SK-N-SH (cell line): Measurements from ENCODE around the gene SCGB3A1. TPM values are rescaled to one million over a fixed set of nuclear protein-coding genes. Genes with fewer than 3 reads are reported as not detected.

Experiments
- CTCF ChIA-PET: fragments of 300-600, 350-600 bp; formaldehyde crosslinking; extraction: SDS; loops from one replicate; lab custom pipeline; 2021; lab: Yijun Ruan, JAX
- POLR2A ChIA-PET: fragments of 350-600 bp; sonication (Branson Sonifier 250); formaldehyde crosslinking; extraction: SDS; loops from one replicate; lab custom pipeline; 2020; ENCODE audit warnings: antibody characterized with exemption, inconsistent platforms; lab: Yijun Ruan, JAX
- DNase-seq: peaks from one replicate; pipeline ENCODE4 v3.0.0; 2012
- H2AFZ ChIP-seq: fragments of 200-600 bp; sonication (generic); 2 replicates; pipeline ENCODE4 v1.8.1; 2016; ENCODE audit warnings: antibody characterized with exemption, mild to moderate bottlenecking, low read depth
- H3F3A ChIP-seq: fragments of 200-600 bp; sonication (generic); replicated peaks from 2 replicates; pipeline ENCODE3; 2016; ENCODE audit warnings: antibody characterized with exemption, mild to moderate bottlenecking; ENCODE audit not compliant: insufficient read depth
- H3K27ac ChIP-seq, 2 experiments: fragments of 200-500 bp in 1 of 2; fragments of 200-600 bp in 1 of 2; sonication (Bioruptor generic) in 1 of 2; sonication (generic), shearing (Covaris generic) in 1 of 2; 2 replicates each; pipeline versions ENCODE4 v1.5.1 to v1.6.1; 2014 to 2016; ENCODE audit warnings: low read depth in 2 of 2, inconsistent platforms in 1 of 2, low read length in 1 of 2, mild to moderate bottlenecking in 1 of 2, mixed read lengths in 1 of 2
- H3K27me3 ChIP-seq: fragments of 200-600 bp; sonication (generic), shearing (Covaris generic); 2 replicates; pipeline ENCODE4 v1.6.1; 2016; ENCODE audit warnings: mixed run types; ENCODE audit not compliant: insufficient read depth
- H3K36me3 ChIP-seq, 2 experiments: fragments of 200-500 bp in 1 of 2; fragments of 200-600 bp in 1 of 2; sonication (Bioruptor generic) in 1 of 2; sonication (generic) in 1 of 2; replicated peaks in 1 of 2; 2 replicates each; pipeline versions ENCODE3 to v1.5.1; 2014 to 2016; ENCODE audit warnings: low read length in 1 of 2, mild to moderate bottlenecking in 1 of 2; ENCODE audit not compliant: insufficient read depth in 2 of 2, control insufficient read depth in 1 of 2
- H3K4me1 ChIP-seq, 2 experiments: fragments of 200-500 bp in 1 of 2; fragments of 200-600 bp in 1 of 2; sonication (Bioruptor generic) in 1 of 2; sonication (generic), shearing (Covaris generic) in 1 of 2; 2 replicates each; pipeline versions ENCODE4 v1.5.1 to v1.6.1; 2014 to 2016; ENCODE audit warnings: low read depth in 1 of 2, low read length in 1 of 2, mixed run types in 1 of 2; ENCODE audit not compliant: insufficient read depth in 2 of 2, control insufficient read depth in 1 of 2
- H3K4me2 ChIP-seq: fragments of 200-600 bp; sonication (generic), shearing (Covaris generic); 2 replicates; pipeline ENCODE4 v1.6.1; 2017; ENCODE audit warnings: mixed run types
- H3K4me3 ChIP-seq, 2 experiments: fragments of 200-500 bp in 1 of 2; fragments of 200-600 bp in 1 of 2; sonication (Bioruptor generic) in 1 of 2; sonication (generic), shearing (Covaris generic) in 1 of 2; 2 replicates each; pipeline versions ENCODE4 v1.5.1 to v1.8.1; 2014 to 2016; ENCODE audit warnings: low read depth in 2 of 2, inconsistent platforms in 1 of 2, low read length in 1 of 2, mild to moderate bottlenecking in 1 of 2, mixed read lengths in 1 of 2, moderate library complexity in 1 of 2
- H3K79me2 ChIP-seq: fragments of 200-600 bp; sonication (generic); 2 replicates; pipeline ENCODE4 v1.8.1; 2017; ENCODE audit warnings: mild to moderate bottlenecking; ENCODE audit not compliant: insufficient read depth
- H3K9ac ChIP-seq: fragments of 200-600 bp; sonication (generic); 2 replicates; pipeline ENCODE4 v1.6.1; 2017; ENCODE audit warnings: mixed run types
- H3K9me2 ChIP-seq: fragments of 200-600 bp; sonication (generic); 2 replicates; pipeline ENCODE4 v1.6.1; 2017; ENCODE audit warnings: mixed run types
- H3K9me3 ChIP-seq: fragments of 200-600 bp; sonication (generic); 2 replicates; pipeline ENCODE4 v1.6.1; 2017; ENCODE audit warnings: mixed run types, mild to moderate bottlenecking, moderate library complexity
- H4K20me1 ChIP-seq: fragments of 200-600 bp; sonication (generic); 2 replicates; pipeline ENCODE4 v1.6.1; 2017; ENCODE audit warnings: mild to moderate bottlenecking, mixed run types; ENCODE audit not compliant: insufficient read depth
- ELF1 ChIP-seq: IDR thresholded peaks from 2 replicates; pipeline ENCODE4 v1.4.0; 2012
- EP300 ChIP-seq, 2 experiments: IDR thresholded peaks; 2 replicates each; pipeline versions ENCODE4 v1.4.0 to v1.6.1; 2012; ENCODE audit warnings: borderline replicate concordance in 1 of 2, low read depth in 1 of 2, low read length in 1 of 2
- FOXM1 ChIP-seq: IDR thresholded peaks from 2 replicates; pipeline ENCODE4 v1.4.0; 2012; ENCODE audit warnings: low read depth, mild to moderate bottlenecking
- GABPA ChIP-seq: IDR thresholded peaks from 2 replicates; pipeline ENCODE4 v1.4.0; 2012; ENCODE audit warnings: low read depth, mild to moderate bottlenecking
- MEF2A ChIP-seq: IDR thresholded peaks from 2 replicates; pipeline ENCODE4 v1.4.0; 2012; ENCODE audit warnings: low read depth, borderline replicate concordance
- NFIC ChIP-seq: IDR thresholded peaks from 2 replicates; pipeline ENCODE4 v1.4.0; 2012; ENCODE audit warnings: borderline replicate concordance
- RAD21 ChIP-seq: IDR thresholded peaks from 2 replicates; pipeline ENCODE4 v1.6.1; 2012; ENCODE audit warnings: mild to moderate bottlenecking, low read length
- RCOR1 ChIP-seq: fragments of 150-350 bp; IDR thresholded peaks from 2 replicates; pipeline ENCODE4 v1.6.1; 2017; ENCODE audit warnings: antibody characterized with exemption, low read length
- RFX5 ChIP-seq: IDR thresholded peaks from 2 replicates; pipeline ENCODE4 v1.6.1; 2012; ENCODE audit warnings: mild to moderate bottlenecking, improper control_type of control experiment, low read length
- RXRA ChIP-seq: IDR thresholded peaks from 2 replicates; pipeline ENCODE4 v1.4.0; 2012; ENCODE audit warnings: low read depth, mild to moderate bottlenecking, borderline replicate concordance
- SMC3 ChIP-seq: IDR thresholded peaks from 2 replicates; pipeline ENCODE4 v1.6.1; 2012; ENCODE audit warnings: low read depth, low read length, improper control_type of control experiment
- TAF1 ChIP-seq: IDR thresholded peaks from 2 replicates; pipeline ENCODE4 v1.6.1; 2012; ENCODE audit warnings: low read depth, mild to moderate bottlenecking, low read length, moderate library complexity, borderline replicate concordance
- WGBS: methylation state at CpG from one replicate; pipeline ENCODE4 v1.1.6; 2017; ENCODE audit warnings: low lambda C conversion rate; 5-methylcytosine and 5-hydroxymethylcytosine counted together
- polyA plus RNA-seq, 3 experiments: library from polyadenylated mRNA; depleted of rRNA; stranded (reverse); fragments of >200 nt; gene quantifications; 2 replicates each; pipeline ENCODE4 v1.2.3, GENCODE V29; 2012
- TF ChIP-seq, protein P1 (sequence below): fragments of 200-600 bp; sonication (generic); IDR thresholded peaks from 2 replicates; pipeline ENCODE4 v1.6.1; 2017; ENCODE audit warnings: antibody characterized with exemption, mild to moderate bottlenecking, moderate library complexity
- TF ChIP-seq, protein P2 (sequence below): fragments of 150-350 bp; IDR thresholded peaks from 2 replicates; pipeline ENCODE4 v1.6.1; 2016; ENCODE audit warnings: mild to moderate bottlenecking, low read depth, low read length
- TF ChIP-seq, protein P3 (sequence below): IDR thresholded peaks from 2 replicates; pipeline ENCODE4 v1.4.0; 2012; ENCODE audit warnings: low read depth

Gene SCGB3A1
- polyA plus RNA-seq, 1 of the 3 experiments (the other 2 are of a cell fraction), result not detected

DNA sequence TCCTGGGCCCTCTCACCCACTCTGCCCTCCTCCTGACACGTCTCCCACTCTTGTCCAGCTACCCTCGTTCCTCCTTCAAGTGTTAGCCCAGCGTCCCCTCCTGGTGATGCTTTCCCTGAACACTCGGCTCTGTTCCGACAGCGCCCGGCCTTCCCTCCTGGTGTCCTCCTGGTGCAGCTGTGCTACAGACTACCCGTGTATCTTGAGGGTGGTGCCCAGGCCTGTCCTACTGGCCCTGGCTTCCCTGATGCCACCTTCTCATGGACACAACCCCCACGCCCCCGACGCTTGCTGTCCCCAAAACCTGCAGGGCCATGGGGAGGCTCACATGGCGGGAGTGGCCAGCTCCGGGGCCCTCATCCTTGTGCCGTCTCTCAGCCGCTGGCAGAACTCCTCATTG is 21.4 kb upstream of the SCGB3A1 start:
- Histone ChIP-seq H3K36me3 (no peaks in the 10 kb centered on the region), H3K4me3 (no peak overlapping the region), H3K4me1 (no peaks in the 10 kb centered on the region), H3K9ac (no peak overlapping the region), H3K79me2 (no peaks in the 10 kb centered on the region), H3K9me3 (no peaks in the 10 kb centered on the region), H3K27me3 (no peaks in the 10 kb centered on the region; the same call in 1 of the 2 replicates), H3K27ac (no peak overlapping the region), H3K9me2 (no peaks in the 10 kb centered on the region), H4K20me1 (no peaks in the 10 kb centered on the region), H3F3A (no peaks in the 10 kb centered on the region), H3K4me2 (no peak overlapping the region), H2AFZ (no peak overlapping the region)
- DNase-seq, result no peak
- ChIA-PET CTCF (interaction anchor here (1.8 kb wide), 1 partner anchor 13 kb away, joined by 4 read pairs; no protein-coding TSS in a partner anchor), POLR2A (no interaction called here)
- no peak for TF ChIP-seq RFX5
- TF ChIP-seq EP300 (IDR thresholded peaks at IDR 0.05; ENCODE audit: borderline replicate concordance in 1 of 2, low read depth in 1 of 2, low read length in 1 of 2), result no peak
- no peak for TF ChIP-seq RXRA
- TF ChIP-seq TAF1, result no peak
- TF ChIP-seq, protein P1, sequence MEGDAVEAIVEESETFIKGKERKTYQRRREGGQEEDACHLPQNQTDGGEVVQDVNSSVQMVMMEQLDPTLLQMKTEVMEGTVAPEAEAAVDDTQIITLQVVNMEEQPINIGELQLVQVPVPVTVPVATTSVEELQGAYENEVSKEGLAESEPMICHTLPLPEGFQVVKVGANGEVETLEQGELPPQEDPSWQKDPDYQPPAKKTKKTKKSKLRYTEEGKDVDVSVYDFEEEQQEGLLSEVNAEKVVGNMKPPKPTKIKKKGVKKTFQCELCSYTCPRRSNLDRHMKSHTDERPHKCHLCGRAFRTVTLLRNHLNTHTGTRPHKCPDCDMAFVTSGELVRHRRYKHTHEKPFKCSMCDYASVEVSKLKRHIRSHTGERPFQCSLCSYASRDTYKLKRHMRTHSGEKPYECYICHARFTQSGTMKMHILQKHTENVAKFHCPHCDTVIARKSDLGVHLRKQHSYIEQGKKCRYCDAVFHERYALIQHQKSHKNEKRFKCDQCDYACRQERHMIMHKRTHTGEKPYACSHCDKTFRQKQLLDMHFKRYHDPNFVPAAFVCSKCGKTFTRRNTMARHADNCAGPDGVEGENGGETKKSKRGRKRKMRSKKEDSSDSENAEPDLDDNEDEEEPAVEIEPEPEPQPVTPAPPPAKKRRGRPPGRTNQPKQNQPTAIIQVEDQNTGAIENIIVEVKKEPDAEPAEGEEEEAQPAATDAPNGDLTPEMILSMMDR, result no peak
- TF ChIP-seq NFIC, result no peak
- TF ChIP-seq, protein P2, sequence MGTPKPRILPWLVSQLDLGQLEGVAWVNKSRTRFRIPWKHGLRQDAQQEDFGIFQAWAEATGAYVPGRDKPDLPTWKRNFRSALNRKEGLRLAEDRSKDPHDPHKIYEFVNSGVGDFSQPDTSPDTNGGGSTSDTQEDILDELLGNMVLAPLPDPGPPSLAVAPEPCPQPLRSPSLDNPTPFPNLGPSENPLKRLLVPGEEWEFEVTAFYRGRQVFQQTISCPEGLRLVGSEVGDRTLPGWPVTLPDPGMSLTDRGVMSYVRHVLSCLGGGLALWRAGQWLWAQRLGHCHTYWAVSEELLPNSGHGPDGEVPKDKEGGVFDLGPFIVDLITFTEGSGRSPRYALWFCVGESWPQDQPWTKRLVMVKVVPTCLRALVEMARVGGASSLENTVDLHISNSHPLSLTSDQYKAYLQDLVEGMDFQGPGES, result no peak
- no peak for TF ChIP-seq RCOR1
- TF ChIP-seq FOXM1, result no peak
- no peak for TF ChIP-seq ELF1
- TF ChIP-seq, protein P3, sequence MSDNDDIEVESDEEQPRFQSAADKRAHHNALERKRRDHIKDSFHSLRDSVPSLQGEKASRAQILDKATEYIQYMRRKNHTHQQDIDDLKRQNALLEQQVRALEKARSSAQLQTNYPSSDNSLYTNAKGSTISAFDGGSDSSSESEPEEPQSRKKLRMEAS, result no peak
- no peak for TF ChIP-seq GABPA
- 56% methylated on average over 11 of the region's 15 CpGs for WGBS

DNA sequence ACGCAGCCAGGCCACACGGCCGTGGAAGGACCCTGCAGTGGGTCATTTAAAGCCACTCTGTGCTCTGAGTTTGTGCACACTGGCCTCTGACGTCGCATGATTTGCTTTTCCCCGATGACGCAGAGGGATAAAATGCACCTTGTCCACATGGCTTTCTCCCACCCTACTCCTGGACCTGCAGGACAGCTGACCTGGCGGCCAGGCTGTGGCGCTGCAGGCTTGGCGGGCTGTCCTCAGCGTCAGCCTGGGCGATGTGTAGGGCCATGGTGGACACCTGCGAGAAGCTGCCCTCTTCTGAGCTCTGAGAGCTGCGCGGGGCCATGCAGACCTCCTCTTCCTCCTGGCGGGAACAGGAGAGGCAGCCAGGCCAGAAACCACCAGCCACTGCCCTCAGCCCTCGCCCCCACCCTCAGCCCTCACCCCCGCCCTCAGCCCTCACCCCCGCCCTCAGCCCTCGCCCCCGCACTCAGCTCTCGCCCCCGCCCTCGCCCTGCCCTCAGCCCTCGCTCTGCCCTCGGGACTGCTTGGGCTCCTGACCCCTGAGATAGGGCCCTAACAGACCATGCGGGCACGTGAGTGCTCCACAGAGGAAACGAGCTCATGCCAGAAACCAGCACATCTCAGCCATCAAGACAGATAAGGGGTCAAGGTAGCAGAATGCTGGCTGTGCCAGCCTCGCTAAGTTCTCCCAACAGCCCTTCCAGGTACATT is 20.0 kb upstream of the SCGB3A1 start:
- Histone ChIP-seq H3K9me3 (no peaks in the 10 kb centered on the region), H3K79me2 (no peaks in the 10 kb centered on the region), H3K4me2 (no peak overlapping the region), H2AFZ (no peak overlapping the region), H3F3A (no peaks in the 10 kb centered on the region), H3K9ac (no peak overlapping the region), H3K36me3 (no peaks in the 10 kb centered on the region), H3K4me1 (no peaks in the 10 kb centered on the region), H3K27ac (no peak overlapping the region), H3K9me2 (no peaks in the 10 kb centered on the region), H3K4me3 (no peak overlapping the region), H3K27me3 (no peaks in the 10 kb centered on the region; the same call in 1 of the 2 replicates), H4K20me1 (no peaks in the 10 kb centered on the region)
- TF ChIP-seq SMC3 (no peak; the same call in 1 of the 2 replicates), MEF2A (no peak), RAD21 (peak; percentile 62), TAF1 (no peak)
- TF ChIP-seq, protein P1, result peak; percentile 29; the same call in 1 of the 2 replicates
- ChIA-PET CTCF (interaction anchor here (0.7 to 1.6 kb wide), 13 partner anchors 8 to 507 kb away, joined by 3 to 8 read pairs (median 4); no protein-coding TSS in a partner anchor), POLR2A (no interaction called here)
- peak; percentile 79 for DNase-seq
- WGBS, result 33% methylated on average over 18 of the region's 30 CpGs
